Astrocyte (in vitro differentiated cells and primary cell): ENCODE measurements around the gene TMEM50A.

ENCODE experiments used
- EZH2 ChIP-seq: IDR thresholded peaks from 2 replicates; pipeline ENCODE4 v1.6.1; 2012; ENCODE audit warnings: mild to moderate bottlenecking, low read length, inconsistent platforms; ENCODE audit not compliant: insufficient read depth
- TF ChIP-seq, protein P1 (sequence below): IDR thresholded peaks from 2 replicates; pipeline ENCODE4 v1.5.1; 2011; ENCODE audit warnings: low read depth, mild to moderate bottlenecking, inconsistent platforms, low read length, moderate library complexity; ENCODE audit not compliant: insufficient read depth

DNA sequence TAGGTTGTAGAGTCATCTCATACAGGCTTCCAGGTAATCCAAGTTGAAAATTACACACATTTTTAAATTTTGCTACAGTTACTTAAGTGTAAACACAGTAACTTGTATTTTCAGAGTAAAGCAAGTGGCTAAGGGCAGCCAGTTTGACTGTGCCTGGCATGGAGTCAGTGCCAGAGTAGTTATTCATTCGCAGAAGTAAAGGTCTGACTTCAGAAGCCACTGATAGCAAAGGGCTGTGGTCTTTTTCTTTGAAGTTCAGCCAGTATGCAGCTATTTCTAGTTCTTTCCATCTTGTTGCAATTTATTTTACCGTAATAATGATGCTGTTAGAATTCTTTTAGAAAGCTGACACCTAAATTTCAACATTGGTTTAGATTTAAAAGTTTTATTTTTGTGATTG, 9.4 kb downstream of the TMEM50A start:
- TF ChIP-seq, protein P1, sequence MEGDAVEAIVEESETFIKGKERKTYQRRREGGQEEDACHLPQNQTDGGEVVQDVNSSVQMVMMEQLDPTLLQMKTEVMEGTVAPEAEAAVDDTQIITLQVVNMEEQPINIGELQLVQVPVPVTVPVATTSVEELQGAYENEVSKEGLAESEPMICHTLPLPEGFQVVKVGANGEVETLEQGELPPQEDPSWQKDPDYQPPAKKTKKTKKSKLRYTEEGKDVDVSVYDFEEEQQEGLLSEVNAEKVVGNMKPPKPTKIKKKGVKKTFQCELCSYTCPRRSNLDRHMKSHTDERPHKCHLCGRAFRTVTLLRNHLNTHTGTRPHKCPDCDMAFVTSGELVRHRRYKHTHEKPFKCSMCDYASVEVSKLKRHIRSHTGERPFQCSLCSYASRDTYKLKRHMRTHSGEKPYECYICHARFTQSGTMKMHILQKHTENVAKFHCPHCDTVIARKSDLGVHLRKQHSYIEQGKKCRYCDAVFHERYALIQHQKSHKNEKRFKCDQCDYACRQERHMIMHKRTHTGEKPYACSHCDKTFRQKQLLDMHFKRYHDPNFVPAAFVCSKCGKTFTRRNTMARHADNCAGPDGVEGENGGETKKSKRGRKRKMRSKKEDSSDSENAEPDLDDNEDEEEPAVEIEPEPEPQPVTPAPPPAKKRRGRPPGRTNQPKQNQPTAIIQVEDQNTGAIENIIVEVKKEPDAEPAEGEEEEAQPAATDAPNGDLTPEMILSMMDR = no peak
- TF ChIP-seq EZH2 = no peak
